Stimulated activated CD4-positive, alpha-beta T cell treated with anti-CD3 and anti-CD28 coated beads, Interleukin-15, amount 100 ng/mL, for 24 hours (primary cell): ENCODE measurements around the gene PDIA4.
"Not testable (repeated sequence)": the region's sequence is repeated elsewhere in the genome, so short reads cannot be mapped to it uniquely, and the experiment has no call there.

Source experiments
- DNase-seq: peaks from one replicate; pipeline ENCODE4 v3.0.0-alpha.2; 2020

Gene PDIA4

GRCh38 chr7:149002604-149003003, 25.7 kb downstream of the PDIA4 start:
- DNase-seq, result no peak

- DNase-seq, result no peak
Measured at GRCh38 chr7:149001427-149002068, 26.8 kb downstream of the PDIA4 start.

GRCh38 chr7:149000961-149001360, 27.3 kb downstream of the PDIA4 start:
- DNase-seq, result no peak

- DNase-seq, result no peak
Measured at GRCh38 chr7:148999192-148999591, 29.1 kb downstream of the PDIA4 start.

GRCh38 chr7:148997497-148997896, 30.8 kb downstream of the PDIA4 start:
- DNase-seq, result no peak

GRCh38 chr7:148994576-148994975, 33.7 kb downstream of the PDIA4 start:
- DNase-seq, result no peak

GRCh38 chr7:148993193-148993592, 35.1 kb downstream of the PDIA4 start:
- DNase-seq, result no peak

- no peak for DNase-seq
Measured at GRCh38 chr7:148991536-148991935, 36.8 kb downstream of the PDIA4 start.

GRCh38 chr7:148987751-148988512, 40.4 kb downstream of the PDIA4 start:
- no peak for DNase-seq

- peak; percentile 86 for DNase-seq
Measured at GRCh38 chr7:148987010-148987750, 41.1 kb downstream of the PDIA4 start.

GRCh38 chr7:148986742-148987009, 41.6 kb downstream of the PDIA4 start:
- DNase-seq, result no peak

- DNase-seq, result peak; percentile 91
Measured at GRCh38 chr7:148983200-148984146, 44.8 kb downstream of the PDIA4 start.

GRCh38 chr7:148982654-148983199, 45.6 kb downstream of the PDIA4 start:
- peak; percentile 34 for DNase-seq

GRCh38 chr7:148979827-148980226, 48.5 kb downstream of the PDIA4 start:
- peak; percentile 32 for DNase-seq

GRCh38 chr7:148979072-148979471, 49.2 kb downstream of the PDIA4 start:
- not testable (repeated sequence) for DNase-seq

- DNase-seq, result no peak
Measured at GRCh38 chr7:148978091-148978490, 50.2 kb downstream of the PDIA4 start.

- no peak for DNase-seq
Measured at GRCh38 chr7:148975896-148976295, 52.4 kb downstream of the PDIA4 start.

GRCh38 chr7:148973256-148973655, 55.0 kb downstream of the PDIA4 start:
- DNase-seq, result no peak

- no peak for DNase-seq
Measured at GRCh38 chr7:148972375-148972774, 55.9 kb downstream of the PDIA4 start.

GRCh38 chr7:148967602-148968001, 60.7 kb downstream of the PDIA4 start:
- DNase-seq, result no peak

GRCh38 chr7:148967032-148967372, 61.3 kb downstream of the PDIA4 start:
- DNase-seq, result no peak

- no peak for DNase-seq
Measured at GRCh38 chr7:148964483-148965267, 63.6 kb downstream of the PDIA4 start.
